NCI-H1436 treated with DMSO at 0.1 percent for 48 hours (cell line): ENCODE measurements around the gene NFIX.
"Not testable (repeated sequence)": the region's sequence is repeated elsewhere in the genome, so short reads cannot be mapped to it uniquely, and the experiment has no call there.

Source experiments
- DNase-seq: peaks from one replicate; lab custom pipeline; 2025; lab: John Stamatoyannopoulos, UW

Gene NFIX

GRCh38 chr19:12959481-12959880 lies 35.8 kb upstream of the NFIX start:
- DNase-seq: no peak

GRCh38 chr19:12965017-12965811 lies 30.1 kb upstream of the NFIX start:
- no peak for DNase-seq

- DNase-seq: no peak
Measured at GRCh38 chr19:12965812-12966135, 29.5 kb upstream of the NFIX start.

- DNase-seq: no peak
Measured at GRCh38 chr19:12967907-12968306, 27.4 kb upstream of the NFIX start.

GRCh38 chr19:12969292-12969988 lies 25.8 kb upstream of the NFIX start, which contains the start of gene DAND5:
TSS of gene DAND5 (plus strand) at chr19:12969576. CDS start at chr19:12969661, 85 bp downstream.
- DNase-seq: no peak

GRCh38 chr19:12970070-12970820 lies 25.0 kb upstream of the NFIX start:
- no peak for DNase-seq

GRCh38 chr19:12973236-12973635 lies 22.0 kb upstream of the NFIX start:
- no peak for DNase-seq

GRCh38 chr19:12974301-12975220 lies 20.7 kb upstream of the NFIX start:
- no peak for DNase-seq

- no peak for DNase-seq
Measured at GRCh38 chr19:12975221-12975741, 20.0 kb upstream of the NFIX start.

- not testable (repeated sequence) for DNase-seq
Measured at GRCh38 chr19:12976109-12976508, 19.2 kb upstream of the NFIX start.

GRCh38 chr19:12979974-12980373 lies 15.3 kb upstream of the NFIX start:
- DNase-seq: no peak

GRCh38 chr19:12982648-12983047 lies 12.6 kb upstream of the NFIX start:
- DNase-seq: no peak

GRCh38 chr19:12983091-12983490 lies 12.2 kb upstream of the NFIX start:
- no peak for DNase-seq

- DNase-seq: no peak
Measured at GRCh38 chr19:12983542-12984142, 11.6 kb upstream of the NFIX start.

- no peak for DNase-seq
Measured at GRCh38 chr19:12984143-12984627, 11.1 kb upstream of the NFIX start.

- DNase-seq: no peak
Measured at GRCh38 chr19:12984683-12985048, 10.6 kb upstream of the NFIX start.

GRCh38 chr19:12985049-12985776 lies 10.1 kb upstream of the NFIX start:
- no peak for DNase-seq

GRCh38 chr19:12986726-12987125 lies 8.5 kb upstream of the NFIX start:
- DNase-seq: no peak

- no peak for DNase-seq
Measured at GRCh38 chr19:12987190-12987589, 8.1 kb upstream of the NFIX start.

- DNase-seq: no peak
Measured at GRCh38 chr19:12987781-12988180, 7.5 kb upstream of the NFIX start.
